Measurements from ENCODE around the gene MICAL2. TPM values are rescaled to one million over a fixed set of nuclear protein-coding genes. Genes with fewer than 3 reads are reported as not detected.

The MICAL2 gene
- total RNA-seq, 1 donor from 2014 or later: 10.0 TPM

DNA sequence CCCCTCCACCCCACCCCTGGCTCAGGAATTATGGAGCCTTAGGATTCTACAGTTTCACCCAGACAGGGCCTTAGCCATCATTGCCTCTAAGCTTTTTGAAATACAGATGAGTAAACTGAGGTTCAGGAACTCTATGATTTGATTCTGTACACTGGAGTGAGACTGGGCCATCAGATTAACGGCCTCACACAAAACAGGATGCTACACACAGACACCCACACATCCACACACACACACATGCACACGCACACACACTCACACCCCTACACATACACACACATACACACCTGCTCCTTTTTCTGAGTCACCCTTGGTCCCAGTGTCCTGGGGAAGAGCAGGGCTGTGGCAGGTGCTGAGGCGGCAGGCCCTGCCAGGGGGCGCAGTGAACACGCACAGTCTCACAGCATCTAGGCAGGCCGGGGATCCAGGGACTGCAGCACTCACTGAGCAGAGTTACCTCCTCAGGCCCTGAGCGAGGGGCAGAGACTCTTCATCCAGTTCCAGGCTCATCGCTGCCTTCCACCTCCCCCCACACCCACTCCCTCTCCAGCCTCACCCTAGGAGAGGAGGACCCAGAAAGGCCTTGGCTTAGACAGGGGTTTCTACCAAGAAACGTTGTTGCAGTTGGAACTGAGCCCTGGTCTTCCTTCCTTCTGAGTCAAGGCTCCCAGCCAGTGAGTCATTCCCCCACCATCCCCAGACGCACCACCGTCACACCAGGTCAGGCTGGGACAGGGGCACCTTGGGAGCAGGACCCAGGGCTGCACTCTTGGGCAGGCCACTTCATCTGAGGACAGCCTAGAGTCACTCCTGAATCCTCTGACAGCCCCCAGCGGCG is 177.2 kb downstream of the MICAL2 start:
- peaks cover 11% of the 10 kb centered on the region for H3K27me3 Mint-ChIP-seq
- H3K4me1 Mint-ChIP-seq (ENCODE audit: low read depth): peaks cover 1% of the 10 kb centered on the region
- TF ChIP-seq CTCF (IDR thresholded peaks at IDR 0.05; ENCODE audit: unreplicated experiment): peak; percentile 68
- H3K27ac Mint-ChIP-seq: no peak overlapping the region
- no peaks in the 10 kb centered on the region for H3K9me3 Mint-ChIP-seq (ENCODE audit: low read depth)
- H3K4me3 Mint-ChIP-seq (ENCODE audit: low read depth): no peak overlapping the region
- peak; percentile 46 for DNase-seq (ENCODE audit: low spot score, unreplicated experiment)
- no peaks in the 10 kb centered on the region for H3K36me3 Mint-ChIP-seq (ENCODE audit: insufficient read depth)

DNA sequence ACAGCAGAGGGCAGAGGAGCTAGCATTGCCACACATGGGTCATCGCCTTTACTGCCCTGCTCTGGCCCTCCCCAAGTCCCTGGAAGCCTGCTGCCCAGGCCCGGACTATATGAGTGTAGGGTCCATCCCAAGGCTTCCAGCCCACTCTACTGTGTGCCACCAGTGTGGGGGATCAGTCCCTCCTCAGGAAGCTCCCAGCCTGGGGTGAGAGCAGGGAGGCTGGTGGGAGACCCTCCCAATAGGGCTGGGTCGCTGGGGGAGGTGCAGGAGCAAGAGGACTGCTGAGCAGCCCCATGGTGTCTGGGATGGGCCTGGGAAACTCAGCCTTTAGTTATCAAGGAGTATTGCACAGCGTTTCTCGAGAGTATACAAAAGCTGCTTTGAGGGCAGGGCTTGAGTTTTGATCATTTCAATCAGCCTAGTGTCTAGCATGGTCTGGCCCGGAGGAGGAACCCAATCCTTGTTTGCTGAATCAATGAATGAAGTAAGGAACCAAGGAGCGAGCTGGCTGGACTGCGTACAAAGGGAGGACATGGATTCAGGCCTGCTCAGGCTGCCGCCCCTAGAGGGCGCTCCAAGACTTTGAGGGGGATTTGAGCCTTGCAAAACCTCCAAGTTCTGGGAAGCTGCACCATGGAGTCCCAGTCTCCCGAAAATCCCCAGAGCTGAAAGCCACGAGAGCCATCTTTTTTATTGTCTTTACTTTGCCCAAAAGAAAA is 178.0 kb downstream of the MICAL2 start:
- H3K4me1 Mint-ChIP-seq (ENCODE audit: low read depth): peaks cover 1% of the 10 kb centered on the region
- H3K36me3 Mint-ChIP-seq (ENCODE audit: insufficient read depth): no peaks in the 10 kb centered on the region
- peak overlapping the region; percentile 34 for H3K27ac Mint-ChIP-seq
- H3K27me3 Mint-ChIP-seq: peaks cover 6% of the 10 kb centered on the region
- no peaks in the 10 kb centered on the region for H3K9me3 Mint-ChIP-seq (ENCODE audit: low read depth)
- peak; percentile 89 for TF ChIP-seq CTCF (IDR thresholded peaks at IDR 0.05; ENCODE audit: unreplicated experiment)
- peak; percentile 84 for DNase-seq (ENCODE audit: low spot score, unreplicated experiment)
- no peak overlapping the region for H3K4me3 Mint-ChIP-seq (ENCODE audit: low read depth)

- DNase-seq (ENCODE audit: low spot score, unreplicated experiment): no peak
- Mint-ChIP-seq H3K9me3 (ENCODE audit: low read depth) (no peaks in the 10 kb centered on the region), H3K27me3 (peaks cover 6% of the 10 kb centered on the region), H3K36me3 (ENCODE audit: insufficient read depth) (no peaks in the 10 kb centered on the region), H3K4me1 (ENCODE audit: low read depth) (peaks cover 1% of the 10 kb centered on the region), H3K27ac (peak overlapping the region; percentile 34), H3K4me3 (ENCODE audit: low read depth) (no peak overlapping the region)
- no peak for TF ChIP-seq CTCF (IDR thresholded peaks at IDR 0.05; ENCODE audit: unreplicated experiment)
Measured at GRCh38 chr11:12288931-12289666, 178.7 kb downstream of the MICAL2 start.

DNA sequence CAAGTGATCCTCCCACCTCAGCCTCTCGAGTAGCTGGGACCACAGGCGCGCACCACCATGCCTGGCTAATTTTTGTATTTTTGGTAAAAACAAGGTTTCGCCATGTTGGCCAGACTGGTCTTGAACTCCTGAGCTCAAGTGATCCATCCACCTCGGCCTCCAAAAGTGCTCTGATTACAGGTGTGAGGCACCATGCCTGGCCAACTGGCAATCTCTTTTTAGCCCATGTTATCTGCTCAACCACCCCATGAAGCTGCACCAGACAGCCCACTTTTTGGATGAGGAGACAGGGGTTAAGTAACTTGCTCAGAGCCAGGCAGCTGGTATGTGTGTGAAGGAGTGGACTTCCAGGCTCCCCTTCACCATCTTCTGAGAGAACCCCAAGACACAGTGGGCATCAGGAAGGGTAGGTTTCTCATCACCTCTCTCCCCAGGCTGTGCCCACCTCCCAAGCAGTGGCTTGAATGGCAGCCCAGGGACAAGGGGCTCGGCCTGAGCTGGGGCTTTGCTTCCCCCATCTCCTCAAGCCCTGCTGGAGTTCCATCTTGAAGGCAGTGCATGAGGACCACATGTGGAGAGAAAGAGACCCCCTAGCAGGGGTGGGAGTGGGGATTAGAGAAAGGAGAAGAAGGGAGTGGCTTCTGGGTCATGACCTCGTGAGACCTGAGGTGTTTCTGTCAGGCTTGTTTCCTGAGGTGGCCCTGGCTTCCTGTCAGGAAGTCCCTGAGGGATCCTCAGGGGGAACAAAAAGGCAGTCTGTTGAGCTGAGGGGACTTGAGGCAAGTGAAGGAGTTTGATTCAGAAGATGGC is 179.5 kb downstream of the MICAL2 start:
- no peak for DNase-seq (ENCODE audit: low spot score, unreplicated experiment)
- no peaks in the 10 kb centered on the region for H3K36me3 Mint-ChIP-seq (ENCODE audit: insufficient read depth)
- no peak overlapping the region for H3K4me3 Mint-ChIP-seq (ENCODE audit: low read depth)
- no peak overlapping the region for H3K27ac Mint-ChIP-seq
- H3K4me1 Mint-ChIP-seq (ENCODE audit: low read depth): peaks cover 1% of the 10 kb centered on the region
- peaks cover 6% of the 10 kb centered on the region for H3K27me3 Mint-ChIP-seq
- no peaks in the 10 kb centered on the region for H3K9me3 Mint-ChIP-seq (ENCODE audit: low read depth)
- TF ChIP-seq CTCF (IDR thresholded peaks at IDR 0.05; ENCODE audit: unreplicated experiment): no peak
